ENCODE data around the gene EP400. TPM values are rescaled to one million over a fixed set of nuclear protein-coding genes. Genes with fewer than 3 reads are reported as not detected.

EP400 gene
- total and polyA plus RNA-seq, 2 of the 13 experiments (the other 11 are each of a cell fraction or from before 2014, with no cell fraction given) = 4.9 to 5.0 TPM

DNA sequence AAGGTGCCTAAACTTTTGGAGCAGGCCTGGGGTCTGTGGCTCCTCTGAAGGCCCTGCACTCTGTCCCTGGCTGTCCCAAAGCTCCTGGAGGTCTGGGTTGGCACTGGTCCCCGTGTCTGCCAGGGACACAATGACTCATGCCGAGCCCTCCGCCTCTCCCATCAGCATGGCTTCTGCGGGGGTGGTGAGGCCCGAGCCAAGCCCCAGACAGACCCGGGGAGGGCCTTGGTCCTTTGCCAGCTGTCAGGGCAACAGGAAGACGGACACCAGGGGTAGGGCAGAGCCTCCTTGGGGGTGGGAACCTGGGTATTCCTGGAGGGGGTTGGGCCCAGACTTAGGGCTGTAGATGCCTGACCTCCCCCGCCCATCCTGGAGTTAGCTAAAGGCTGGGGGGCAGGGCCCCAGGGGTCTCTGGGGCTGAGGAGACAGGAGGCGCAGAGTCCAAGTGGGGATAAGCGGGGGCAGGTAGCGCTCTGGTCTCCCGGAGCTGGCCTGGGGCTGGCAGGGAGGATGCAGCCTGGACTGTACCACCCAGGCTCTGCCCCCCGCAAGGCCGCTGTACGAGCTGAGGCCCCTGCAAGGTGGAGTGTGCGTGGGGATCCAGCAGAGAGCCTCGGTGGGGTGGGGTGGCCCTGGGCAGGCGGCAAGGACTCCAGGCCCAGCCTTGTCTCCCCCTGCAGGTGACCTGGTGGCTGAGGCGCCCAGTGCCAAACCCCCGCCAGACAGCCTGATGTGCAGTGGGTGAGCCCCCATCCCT, 37.0 kb upstream of the EP400 start (continued):
- TF ChIP-seq, protein P1, sequence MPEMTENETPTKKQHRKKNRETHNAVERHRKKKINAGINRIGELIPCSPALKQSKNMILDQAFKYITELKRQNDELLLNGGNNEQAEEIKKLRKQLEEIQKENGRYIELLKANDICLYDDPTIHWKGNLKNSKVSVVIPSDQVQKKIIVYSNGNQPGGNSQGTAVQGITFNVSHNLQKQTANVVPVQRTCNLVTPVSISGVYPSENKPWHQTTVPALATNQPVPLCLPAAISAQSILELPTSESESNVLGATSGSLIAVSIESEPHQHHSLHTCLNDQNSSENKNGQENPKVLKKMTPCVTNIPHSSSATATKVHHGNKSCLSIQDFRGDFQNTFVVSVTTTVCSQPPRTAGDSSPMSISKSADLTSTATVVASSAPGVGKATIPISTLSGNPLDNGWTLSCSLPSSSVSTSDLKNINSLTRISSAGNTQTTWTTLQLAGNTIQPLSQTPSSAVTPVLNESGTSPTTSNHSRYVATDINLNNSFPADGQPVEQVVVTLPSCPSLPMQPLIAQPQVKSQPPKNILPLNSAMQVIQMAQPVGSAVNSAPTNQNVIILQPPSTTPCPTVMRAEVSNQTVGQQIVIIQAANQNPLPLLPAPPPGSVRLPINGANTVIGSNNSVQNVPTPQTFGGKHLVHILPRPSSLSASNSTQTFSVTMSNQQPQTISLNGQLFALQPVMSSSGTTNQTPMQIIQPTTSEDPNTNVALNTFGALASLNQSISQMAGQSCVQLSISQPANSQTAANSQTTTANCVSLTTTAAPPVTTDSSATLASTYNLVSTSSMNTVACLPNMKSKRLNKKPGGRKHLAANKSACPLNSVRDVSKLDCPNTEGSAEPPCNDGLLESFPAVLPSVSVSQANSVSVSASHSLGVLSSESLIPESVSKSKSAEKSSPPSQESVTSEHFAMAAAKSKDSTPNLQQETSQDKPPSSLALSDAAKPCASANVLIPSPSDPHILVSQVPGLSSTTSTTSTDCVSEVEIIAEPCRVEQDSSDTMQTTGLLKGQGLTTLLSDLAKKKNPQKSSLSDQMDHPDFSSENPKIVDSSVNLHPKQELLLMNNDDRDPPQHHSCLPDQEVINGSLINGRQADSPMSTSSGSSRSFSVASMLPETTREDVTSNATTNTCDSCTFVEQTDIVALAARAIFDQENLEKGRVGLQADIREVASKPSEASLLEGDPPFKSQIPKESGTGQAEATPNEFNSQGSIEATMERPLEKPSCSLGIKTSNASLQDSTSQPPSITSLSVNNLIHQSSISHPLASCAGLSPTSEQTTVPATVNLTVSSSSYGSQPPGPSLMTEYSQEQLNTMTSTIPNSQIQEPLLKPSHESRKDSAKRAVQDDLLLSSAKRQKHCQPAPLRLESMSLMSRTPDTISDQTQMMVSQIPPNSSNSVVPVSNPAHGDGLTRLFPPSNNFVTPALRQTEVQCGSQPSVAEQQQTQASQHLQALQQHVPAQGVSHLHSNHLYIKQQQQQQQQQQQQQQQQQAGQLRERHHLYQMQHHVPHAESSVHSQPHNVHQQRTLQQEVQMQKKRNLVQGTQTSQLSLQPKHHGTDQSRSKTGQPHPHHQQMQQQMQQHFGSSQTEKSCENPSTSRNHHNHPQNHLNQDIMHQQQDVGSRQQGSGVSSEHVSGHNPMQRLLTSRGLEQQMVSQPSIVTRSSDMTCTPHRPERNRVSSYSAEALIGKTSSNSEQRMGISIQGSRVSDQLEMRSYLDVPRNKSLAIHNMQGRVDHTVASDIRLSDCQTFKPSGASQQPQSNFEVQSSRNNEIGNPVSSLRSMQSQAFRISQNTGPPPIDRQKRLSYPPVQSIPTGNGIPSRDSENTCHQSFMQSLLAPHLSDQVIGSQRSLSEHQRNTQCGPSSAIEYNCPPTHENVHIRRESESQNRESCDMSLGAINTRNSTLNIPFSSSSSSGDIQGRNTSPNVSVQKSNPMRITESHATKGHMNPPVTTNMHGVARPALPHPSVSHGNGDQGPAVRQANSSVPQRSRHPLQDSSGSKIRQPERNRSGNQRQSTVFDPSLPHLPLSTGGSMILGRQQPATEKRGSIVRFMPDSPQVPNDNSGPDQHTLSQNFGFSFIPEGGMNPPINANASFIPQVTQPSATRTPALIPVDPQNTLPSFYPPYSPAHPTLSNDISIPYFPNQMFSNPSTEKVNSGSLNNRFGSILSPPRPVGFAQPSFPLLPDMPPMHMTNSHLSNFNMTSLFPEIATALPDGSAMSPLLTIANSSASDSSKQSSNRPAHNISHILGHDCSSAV (CRISPR knock-in tag; IDR thresholded peaks at IDR 0.05; ENCODE audit: borderline replicate concordance) = no peak
- TF ChIP-seq ZNF605 (CRISPR knock-in tag; IDR thresholded peaks at IDR 0.05) (no peak), HDAC6 (IDR thresholded peaks at IDR 0.05; ENCODE audit: low read depth, low read length) (no peak), KMT2B (CRISPR knock-in tag; IDR thresholded peaks at IDR 0.05) (no peak), ZNF414 (CRISPR knock-in tag; IDR thresholded peaks at IDR 0.05) (no peak)
